ENCODE results near the gene CPXM2. TPM values are rescaled to one million over a fixed set of nuclear protein-coding genes. Genes with fewer than 3 reads are reported as not detected.

CPXM2 gene
- polyA plus RNA-seq, 1 donor (not counting 4 experiments of a cell fraction or from before 2014, with no cell fraction given), result 0.03 TPM

- no peak overlapping the region for H3K4me3 ChIP-seq (ENCODE audit: control insufficient read depth in 2 of 3, extremely low read depth in 1 of 3, insufficient read depth in 2 of 3, low read depth in 1 of 3, low read length in 3 of 3)
- H3K9ac ChIP-seq (ENCODE audit: control insufficient read depth, extremely low read depth, insufficient read depth, low read length), result no peak overlapping the region
- dilution Hi-C loops (cut with MboI; ENCODE audit: extremely low pct_ligation_motif_present, low sequenced_read_pairs), result no loop called here
- H3K4me2 ChIP-seq (ENCODE audit: control insufficient read depth, extremely low read depth, insufficient read depth, low read depth, low read length), result no peak overlapping the region
- no peaks in the 10 kb centered on the region for H3K9me3 ChIP-seq (ENCODE audit: control insufficient read depth, low read depth, low read length)
- TF ChIP-seq CTCF (optimal IDR thresholded peaks at IDR 0.05 in 1 of 3, IDR thresholded peaks at IDR 0.05 in 1 of 3, conservative IDR thresholded peaks at IDR 0.05 in 1 of 3; ENCODE audit: extremely low read depth in 1 of 3, insufficient read depth in 2 of 3, low read length in 3 of 3), result no peak
- TF ChIP-seq EZH2 (IDR thresholded peaks at IDR 0.05; ENCODE audit: low read length), result no peak
- DNase-seq (ENCODE audit: low read depth, low spot score), result no peak
- H2AFZ ChIP-seq (ENCODE audit: control insufficient read depth, low read length), result no peak overlapping the region
- peaks cover 5% of the 10 kb centered on the region for H3K27me3 ChIP-seq (ENCODE audit: control insufficient read depth, extremely low read depth, insufficient read depth, low read length)
- no peaks in the 10 kb centered on the region for H3K79me2 ChIP-seq (ENCODE audit: control insufficient read depth, insufficient read depth, low read length)
- no peaks in the 10 kb centered on the region for H3K36me3 ChIP-seq (ENCODE audit: control insufficient read depth in 2 of 2, extremely low read depth in 1 of 2, insufficient read depth in 2 of 2, low read length in 2 of 2)
- H3K4me1 ChIP-seq (ENCODE audit: control insufficient read depth, extremely low read depth, insufficient read depth, low read length), result no peaks in the 10 kb centered on the region
- H3K27ac ChIP-seq (ENCODE audit: control insufficient read depth, insufficient read depth, low read length), result no peak overlapping the region
- no peak for FAIRE-seq
- no peaks in the 10 kb centered on the region for H3K9me1 ChIP-seq (ENCODE audit: control insufficient read depth, extremely low read depth, insufficient read depth, low read length)
- no peaks in the 10 kb centered on the region for H4K20me1 ChIP-seq (ENCODE audit: control insufficient read depth, extremely low read depth, insufficient read depth, low read length)
Observed at GRCh38 chr10:123748711-123749110, 142.9 kb downstream of the CPXM2 start.

- peaks cover 10% of the 10 kb centered on the region for H3K27me3 ChIP-seq (ENCODE audit: control insufficient read depth, extremely low read depth, insufficient read depth, low read length)
- H3K79me2 ChIP-seq (ENCODE audit: control insufficient read depth, insufficient read depth, low read length), result no peaks in the 10 kb centered on the region
- H3K4me3 ChIP-seq (ENCODE audit: control insufficient read depth in 2 of 3, extremely low read depth in 1 of 3, insufficient read depth in 2 of 3, low read depth in 1 of 3, low read length in 3 of 3), result no peak overlapping the region
- H3K9me1 ChIP-seq (ENCODE audit: control insufficient read depth, extremely low read depth, insufficient read depth, low read length), result no peaks in the 10 kb centered on the region
- no peaks in the 10 kb centered on the region for H4K20me1 ChIP-seq (ENCODE audit: control insufficient read depth, extremely low read depth, insufficient read depth, low read length)
- H3K27ac ChIP-seq (ENCODE audit: control insufficient read depth, insufficient read depth, low read length), result no peak overlapping the region
- DNase-seq (ENCODE audit: low read depth, low spot score) (no peak), FAIRE-seq (no peak)
- H3K36me3 ChIP-seq (ENCODE audit: control insufficient read depth in 2 of 2, extremely low read depth in 1 of 2, insufficient read depth in 2 of 2, low read length in 2 of 2), result no peaks in the 10 kb centered on the region
- no peak overlapping the region for H3K4me2 ChIP-seq (ENCODE audit: control insufficient read depth, extremely low read depth, insufficient read depth, low read depth, low read length)
- no peaks in the 10 kb centered on the region for H3K4me1 ChIP-seq (ENCODE audit: control insufficient read depth, extremely low read depth, insufficient read depth, low read length)
- TF ChIP-seq EZH2 (IDR thresholded peaks at IDR 0.05; ENCODE audit: low read length) (no peak), CTCF (optimal IDR thresholded peaks at IDR 0.05 in 1 of 3, IDR thresholded peaks at IDR 0.05 in 1 of 3, conservative IDR thresholded peaks at IDR 0.05 in 1 of 3; ENCODE audit: extremely low read depth in 1 of 3, insufficient read depth in 2 of 3, low read length in 3 of 3) (no peak)
- dilution Hi-C loops (cut with MboI; ENCODE audit: extremely low pct_ligation_motif_present, low sequenced_read_pairs), result no loop called here
- no peaks in the 10 kb centered on the region for H3K9me3 ChIP-seq (ENCODE audit: control insufficient read depth, low read depth, low read length)
- H2AFZ ChIP-seq (ENCODE audit: control insufficient read depth, low read length), result no peak overlapping the region
- no peak overlapping the region for H3K9ac ChIP-seq (ENCODE audit: control insufficient read depth, extremely low read depth, insufficient read depth, low read length)
Observed at GRCh38 chr10:123747426-123747825, 144.2 kb downstream of the CPXM2 start.
